Thoracic aorta (tissue), 2 donors: ENCODE measurements around the gene CHL1. TPM values are rescaled to one million over a fixed set of nuclear protein-coding genes. Genes with fewer than 3 reads are reported as not detected.

ENCODE experiments used
- ATAC-seq: fragments of 150-250 bp; one replicate; pipeline ENCODE4 v1.8.0; 2017; ENCODE audit warnings: low read depth; ENCODE audit not compliant: insufficient number of reproducible peaks, low FRiP score
- DNase-seq: peaks from one replicate; pipeline ENCODE4 v3.0.0-alpha.2; 2020; ENCODE audit warnings: low spot score
- H3K27ac ChIP-seq, 2 donors: fragments of 200-600 bp; sonication (generic); 1 replicate in 1 of 2; 2 replicates in 1 of 2; pipeline ENCODE4 v1.5.1; 2016; ENCODE audit warnings: mild to moderate bottlenecking in 2 of 2, moderate library complexity in 2 of 2
- H3K27me3 ChIP-seq: fragments of 200-600 bp; sonication (generic); replicated peaks from 2 replicates; pipeline ENCODE4 v1.6.0; 2016; ENCODE audit warnings: mild to moderate bottlenecking; ENCODE audit not compliant: insufficient read depth
- H3K36me3 ChIP-seq: fragments of 200-600 bp; sonication (generic); one replicate; pipeline ENCODE4 v1.5.1; 2016
- H3K4me1 ChIP-seq, 2 donors: fragments of 200-600 bp; sonication (generic); 1 replicate in 1 of 2; 2 replicates in 1 of 2; pipeline versions ENCODE4 v1.5.1 to v1.6.0; 2016; ENCODE audit warnings: low read depth in 2 of 2, mild to moderate bottlenecking in 1 of 2; ENCODE audit not compliant: control insufficient read depth in 1 of 2
- H3K4me3 ChIP-seq: fragments of 200-600 bp; sonication (generic); 2 replicates; pipeline ENCODE4 v1.5.1; 2016; ENCODE audit warnings: mild to moderate bottlenecking
- H3K9me3 ChIP-seq: fragments of 200-600 bp; sonication (generic); 2 replicates; pipeline ENCODE4 v1.5.1; 2016
- total RNA-seq, 2 donors: library from RNA; depleted of rRNA; stranded (reverse); fragments of >200 nt; gene quantifications; one replicate each; pipeline versions ENCODE4 v1.1.0 to v1.2.3, GENCODE V29; 2016
- TF ChIP-seq, protein P1 (sequence below): fragments of 200-600 bp; sonication (generic); IDR thresholded peaks from one replicate; pipeline ENCODE4 v1.5.1; 2019; ENCODE audit warnings: antibody characterized with exemption

Gene CHL1
- total RNA-seq, 2 donors from 2014 or later = 2.0 to 7.5 TPM

DNA sequence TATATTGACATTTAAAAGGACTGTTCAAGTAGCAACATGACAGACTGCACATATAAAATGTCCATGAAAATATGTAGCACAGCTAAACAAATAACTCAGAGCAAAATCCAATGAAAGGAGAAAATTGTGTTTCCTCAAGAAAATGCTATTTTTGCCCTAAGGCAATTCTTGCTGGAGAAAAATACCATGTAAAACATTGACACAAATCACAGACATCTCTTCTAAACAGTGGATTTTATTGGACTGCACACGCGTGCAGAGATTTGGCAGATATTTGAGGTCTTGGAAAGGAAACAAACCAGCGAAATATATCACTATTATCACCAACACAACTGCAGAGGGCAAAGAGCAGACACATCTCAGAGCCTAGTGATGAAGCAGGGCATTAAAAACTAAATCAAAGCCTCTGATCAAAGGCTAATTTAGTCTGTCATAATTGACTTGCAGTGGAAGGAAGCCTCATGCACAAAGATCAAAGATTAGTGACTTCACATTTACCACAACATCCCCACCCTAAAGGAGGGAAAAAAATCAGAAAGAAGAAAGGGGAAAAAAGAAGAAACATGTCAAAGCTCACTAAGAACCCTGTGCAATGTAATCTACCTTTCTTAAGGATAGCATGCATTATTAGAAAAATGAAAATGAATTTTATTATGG, 52.4 kb downstream of the CHL1 start:
- no peaks in the 10 kb centered on the region for H3K4me1 ChIP-seq
- H3K9me3 ChIP-seq = no peaks in the 10 kb centered on the region
- no peak for ATAC-seq
- TF ChIP-seq, protein P1, sequence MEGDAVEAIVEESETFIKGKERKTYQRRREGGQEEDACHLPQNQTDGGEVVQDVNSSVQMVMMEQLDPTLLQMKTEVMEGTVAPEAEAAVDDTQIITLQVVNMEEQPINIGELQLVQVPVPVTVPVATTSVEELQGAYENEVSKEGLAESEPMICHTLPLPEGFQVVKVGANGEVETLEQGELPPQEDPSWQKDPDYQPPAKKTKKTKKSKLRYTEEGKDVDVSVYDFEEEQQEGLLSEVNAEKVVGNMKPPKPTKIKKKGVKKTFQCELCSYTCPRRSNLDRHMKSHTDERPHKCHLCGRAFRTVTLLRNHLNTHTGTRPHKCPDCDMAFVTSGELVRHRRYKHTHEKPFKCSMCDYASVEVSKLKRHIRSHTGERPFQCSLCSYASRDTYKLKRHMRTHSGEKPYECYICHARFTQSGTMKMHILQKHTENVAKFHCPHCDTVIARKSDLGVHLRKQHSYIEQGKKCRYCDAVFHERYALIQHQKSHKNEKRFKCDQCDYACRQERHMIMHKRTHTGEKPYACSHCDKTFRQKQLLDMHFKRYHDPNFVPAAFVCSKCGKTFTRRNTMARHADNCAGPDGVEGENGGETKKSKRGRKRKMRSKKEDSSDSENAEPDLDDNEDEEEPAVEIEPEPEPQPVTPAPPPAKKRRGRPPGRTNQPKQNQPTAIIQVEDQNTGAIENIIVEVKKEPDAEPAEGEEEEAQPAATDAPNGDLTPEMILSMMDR = no peak
- no peak overlapping the region for H3K27ac ChIP-seq
- no peak for DNase-seq
- H3K4me3 ChIP-seq = no peak overlapping the region
- no peaks in the 10 kb centered on the region for H3K36me3 ChIP-seq
- H3K27me3 ChIP-seq = no peaks in the 10 kb centered on the region

DNA sequence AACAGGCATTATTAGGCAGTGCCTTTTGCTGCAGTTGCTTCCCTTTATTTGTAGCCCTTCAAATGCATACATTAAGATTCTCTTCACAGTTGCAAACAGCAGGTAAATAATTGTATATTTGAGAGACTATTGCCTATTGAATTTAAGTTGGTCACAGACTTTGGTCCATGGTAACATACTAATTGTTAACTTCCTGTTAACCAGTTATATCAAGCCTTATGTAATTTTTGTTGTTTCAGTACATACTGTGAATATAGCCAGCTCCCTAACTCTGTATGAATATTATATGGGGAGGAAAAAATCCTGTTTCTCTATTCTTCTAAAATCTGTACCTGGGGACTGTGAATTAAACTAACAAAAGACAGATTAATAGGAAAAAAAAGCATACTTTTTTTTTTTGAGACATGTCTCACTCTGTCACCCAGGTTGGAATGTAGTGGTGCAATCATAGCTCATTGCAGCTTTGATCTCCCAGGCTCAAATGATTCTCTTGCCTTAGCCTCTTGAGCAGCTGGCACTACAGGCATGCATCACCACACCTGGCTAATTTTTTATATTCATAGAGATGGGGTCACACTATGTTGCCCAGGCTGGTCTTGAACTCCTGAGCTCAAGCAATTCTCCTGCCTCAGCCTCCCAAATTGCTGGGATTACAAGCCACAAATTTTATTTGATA, 53.2 kb downstream of the CHL1 start:
- Histone ChIP-seq H3K27ac (no peak overlapping the region), H3K4me3 (no peak overlapping the region), H3K27me3 (no peaks in the 10 kb centered on the region), H3K36me3 (no peaks in the 10 kb centered on the region), H3K4me1 (no peaks in the 10 kb centered on the region), H3K9me3 (no peaks in the 10 kb centered on the region)
- ATAC-seq = no peak
- DNase-seq = no peak
- TF ChIP-seq, protein P1 = no peak

DNA sequence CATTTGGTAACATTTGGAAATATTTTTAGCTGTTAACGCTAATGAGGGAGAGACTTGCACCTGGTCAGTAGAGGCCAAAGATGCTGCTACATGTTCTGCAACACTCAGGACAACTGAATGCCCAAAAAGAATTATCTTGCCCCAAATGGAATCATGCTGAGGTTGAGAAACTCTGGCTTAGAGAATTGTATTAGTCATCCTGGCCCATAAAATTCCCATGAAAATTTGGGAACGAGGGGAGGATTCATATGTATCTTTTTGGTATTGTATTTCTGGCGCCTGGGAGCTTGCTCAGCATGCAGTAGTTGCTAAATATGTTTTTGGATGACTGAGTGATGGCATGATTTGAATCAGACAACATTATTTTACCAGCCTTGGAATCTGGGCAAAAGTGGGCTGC, 59.9 kb downstream of the CHL1 start:
- H3K4me1 ChIP-seq = no peaks in the 10 kb centered on the region
- TF ChIP-seq, protein P1 = no peak
- no peaks in the 10 kb centered on the region for H3K9me3 ChIP-seq
- no peak for ATAC-seq
- no peak overlapping the region for H3K4me3 ChIP-seq
- no peaks in the 10 kb centered on the region for H3K27me3 ChIP-seq
- H3K27ac ChIP-seq = no peak overlapping the region
- no peaks in the 10 kb centered on the region for H3K36me3 ChIP-seq
- DNase-seq = no peak

DNA sequence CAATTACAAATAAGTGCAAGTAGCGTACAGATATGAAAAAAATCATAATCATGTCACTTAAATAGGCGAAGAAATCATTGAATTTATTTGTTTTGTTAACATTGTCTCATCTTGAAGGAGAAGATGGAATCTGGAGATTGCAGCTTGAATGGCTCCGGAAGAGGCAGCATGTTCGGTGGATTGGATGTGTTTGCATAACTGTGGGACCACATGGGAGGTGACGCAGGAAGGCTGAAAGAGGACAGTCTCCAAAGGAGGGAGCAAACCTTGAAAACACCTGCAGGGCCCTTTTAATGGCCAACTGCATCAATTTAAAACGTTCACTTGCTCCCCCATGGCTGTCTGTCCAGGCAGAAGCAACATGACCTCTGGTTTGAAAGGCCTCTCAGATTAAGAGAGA, 61.3 kb downstream of the CHL1 start:
- no peak overlapping the region for H3K4me3 ChIP-seq
- H3K27ac ChIP-seq = no peak overlapping the region
- no peak for DNase-seq
- no peaks in the 10 kb centered on the region for H3K27me3 ChIP-seq
- TF ChIP-seq, protein P1 = no peak
- H3K9me3 ChIP-seq = no peaks in the 10 kb centered on the region
- no peak for ATAC-seq
- H3K36me3 ChIP-seq = no peaks in the 10 kb centered on the region
- H3K4me1 ChIP-seq = no peaks in the 10 kb centered on the region

DNA sequence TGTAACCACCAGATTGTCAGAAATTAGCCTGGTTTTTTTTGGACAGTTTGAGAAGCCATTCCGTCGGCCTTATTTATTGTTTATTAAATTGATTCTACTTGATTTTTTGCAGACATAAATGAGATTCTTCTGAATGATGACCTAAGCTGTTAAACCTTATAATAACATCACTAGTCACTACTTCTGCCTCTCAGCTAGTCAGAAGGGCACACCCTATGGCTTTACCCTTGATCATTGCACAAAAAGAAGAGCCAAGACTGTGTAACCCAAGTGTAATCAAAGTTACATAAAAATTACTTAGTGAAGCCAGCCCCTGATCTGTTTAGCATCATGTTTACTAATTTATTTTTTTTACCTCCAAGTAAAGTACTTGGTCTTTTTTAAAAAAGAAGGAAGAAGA, 64.3 kb downstream of the CHL1 start:
- H3K27ac ChIP-seq = no peak overlapping the region
- no peak for ATAC-seq
- H3K9me3 ChIP-seq = no peaks in the 10 kb centered on the region
- TF ChIP-seq, protein P1 = no peak
- no peaks in the 10 kb centered on the region for H3K27me3 ChIP-seq
- no peak for DNase-seq
- H3K36me3 ChIP-seq = no peaks in the 10 kb centered on the region
- no peaks in the 10 kb centered on the region for H3K4me1 ChIP-seq
- H3K4me3 ChIP-seq = no peak overlapping the region
